HepG2 (cell line): ENCODE results near the gene MRPL48. TPM values are rescaled to one million over a fixed set of nuclear protein-coding genes. Genes with fewer than 3 reads are reported as not detected.

Experiments used
- ARNTL ChIP-seq: sonication (generic); formaldehyde crosslinking; IDR thresholded peaks from 2 replicates; pipeline ENCODE4 v1.4.0; 2020; ENCODE audit warnings: mild to moderate bottlenecking, missing genetic modification reagents
- BRCA1 ChIP-seq: sonication (generic); formaldehyde crosslinking; IDR thresholded peaks from 2 replicates; pipeline ENCODE4 v1.4.0; 2020; ENCODE audit warnings: missing genetic modification reagents
- HOXA3 ChIP-seq: sonication (generic); formaldehyde crosslinking; IDR thresholded peaks from 2 replicates; pipeline ENCODE4 v1.5.0; 2020; ENCODE audit warnings: missing genetic modification reagents
- MED8 ChIP-seq: sonication (generic); formaldehyde crosslinking; IDR thresholded peaks from 2 replicates; pipeline ENCODE4 v1.8.1; 2023; ENCODE audit warnings: mild to moderate bottlenecking, missing genetic modification reagents; ENCODE audit not compliant: insufficient replicate concordance
- MIER2 ChIP-seq: IDR thresholded peaks from 2 replicates; pipeline ENCODE4 v1.6.1; 2016; ENCODE audit warnings: missing biosample characterization, missing genetic modification reagents
- NFE2L1 ChIP-seq: sonication (generic); formaldehyde crosslinking; IDR thresholded peaks from 2 replicates; pipeline ENCODE4 v1.4.0; 2020; ENCODE audit warnings: missing genetic modification reagents, mild to moderate bottlenecking, borderline replicate concordance
- TBL1XR1 ChIP-seq: fragments of 150-350 bp; IDR thresholded peaks from 2 replicates; pipeline ENCODE4 v1.6.1; 2014; ENCODE audit warnings: borderline replicate concordance, low read length; ENCODE audit not compliant: partially characterized antibody
- YEATS2 ChIP-seq: sonication (generic); formaldehyde crosslinking; IDR thresholded peaks from 2 replicates; pipeline ENCODE4 v1.4.0; 2020; ENCODE audit warnings: missing genetic modification reagents, borderline replicate concordance
- YEATS4 ChIP-seq: sonication (generic); formaldehyde crosslinking; IDR thresholded peaks from 2 replicates; pipeline ENCODE4 v1.4.0; 2020; ENCODE audit warnings: missing genetic modification reagents, borderline replicate concordance
- ZNF567 ChIP-seq: sonication (generic); formaldehyde crosslinking; IDR thresholded peaks from 2 replicates; pipeline ENCODE4 v1.8.1; 2023; ENCODE audit warnings: mild to moderate bottlenecking, missing genetic modification reagents, borderline replicate concordance
- ZNF615 ChIP-seq: sonication (generic); formaldehyde crosslinking; IDR thresholded peaks from 2 replicates; pipeline ENCODE4 v1.5.0; 2020; ENCODE audit warnings: mild to moderate bottlenecking, missing genetic modification reagents, borderline replicate concordance
- ZNF747 ChIP-seq: sonication (generic); formaldehyde crosslinking; IDR thresholded peaks from 2 replicates; pipeline ENCODE4 v1.8.1; 2023; ENCODE audit warnings: missing genetic modification reagents, mild to moderate bottlenecking, borderline replicate concordance
- ZNF781 ChIP-seq: sonication (generic); formaldehyde crosslinking; IDR thresholded peaks from 2 replicates; pipeline ENCODE4 v1.5.1; 2020; ENCODE audit warnings: borderline replicate concordance, mild to moderate bottlenecking, missing genetic modification reagents; ENCODE audit errors: not compliant biosample characterization
- polyA plus RNA-seq, 8 experiments: library from polyadenylated mRNA; depleted of rRNA in 3 of 8; stranded (reverse) in 7 of 8; unstranded in 1 of 8; fragments of >200 nt; fragmentation: Illumina TruSeq in 4 of 8; extraction: Trizol in 4 of 8; gene quantifications; 2 replicates each; pipeline versions ENCODE4 v1.2.1 to v1.2.3, GENCODE V29; 2011 to 2016; ENCODE audit warnings: low read depth in 4 of 8, missing spikeins in 1 of 8, mixed read lengths in 1 of 8; ENCODE audit not compliant: insufficient read depth in 1 of 8
- total RNA-seq, 5 experiments: library from RNA; depleted of rRNA; stranded (reverse); fragments of >200 nt; fragmentation: Illumina TruSeq; extraction: Trizol; gene quantifications; 2 replicates each; pipeline ENCODE4 v1.2.3, GENCODE V29; 2016; ENCODE audit warnings: low read depth in 1 of 5
- TF ChIP-seq, protein P1 (sequence below): sonication (generic); formaldehyde crosslinking; conservative IDR thresholded peaks from 2 replicates; pipeline ENCODE4 v1.8.0; 2022; ENCODE audit warnings: mild to moderate bottlenecking, moderate library complexity, missing genetic modification reagents
- TF ChIP-seq, protein P2 (sequence below): sonication (generic); formaldehyde crosslinking; IDR thresholded peaks from one replicate; pipeline ENCODE4 v1.5.1; 2020; ENCODE audit warnings: mild to moderate bottlenecking, missing genetic modification reagents; ENCODE audit errors: not compliant biosample characterization
- TF ChIP-seq, protein P3 (sequence below): sonication (generic); formaldehyde crosslinking; IDR thresholded peaks from 2 replicates; pipeline ENCODE4 v1.4.0; 2020; ENCODE audit warnings: mild to moderate bottlenecking, missing genetic modification reagents

MRPL48 gene
- total and polyA plus RNA-seq, 2 of the 13 experiments (the other 11 are each of a cell fraction or from before 2014, with no cell fraction given), result 61.2 to 67.9 TPM

DNA sequence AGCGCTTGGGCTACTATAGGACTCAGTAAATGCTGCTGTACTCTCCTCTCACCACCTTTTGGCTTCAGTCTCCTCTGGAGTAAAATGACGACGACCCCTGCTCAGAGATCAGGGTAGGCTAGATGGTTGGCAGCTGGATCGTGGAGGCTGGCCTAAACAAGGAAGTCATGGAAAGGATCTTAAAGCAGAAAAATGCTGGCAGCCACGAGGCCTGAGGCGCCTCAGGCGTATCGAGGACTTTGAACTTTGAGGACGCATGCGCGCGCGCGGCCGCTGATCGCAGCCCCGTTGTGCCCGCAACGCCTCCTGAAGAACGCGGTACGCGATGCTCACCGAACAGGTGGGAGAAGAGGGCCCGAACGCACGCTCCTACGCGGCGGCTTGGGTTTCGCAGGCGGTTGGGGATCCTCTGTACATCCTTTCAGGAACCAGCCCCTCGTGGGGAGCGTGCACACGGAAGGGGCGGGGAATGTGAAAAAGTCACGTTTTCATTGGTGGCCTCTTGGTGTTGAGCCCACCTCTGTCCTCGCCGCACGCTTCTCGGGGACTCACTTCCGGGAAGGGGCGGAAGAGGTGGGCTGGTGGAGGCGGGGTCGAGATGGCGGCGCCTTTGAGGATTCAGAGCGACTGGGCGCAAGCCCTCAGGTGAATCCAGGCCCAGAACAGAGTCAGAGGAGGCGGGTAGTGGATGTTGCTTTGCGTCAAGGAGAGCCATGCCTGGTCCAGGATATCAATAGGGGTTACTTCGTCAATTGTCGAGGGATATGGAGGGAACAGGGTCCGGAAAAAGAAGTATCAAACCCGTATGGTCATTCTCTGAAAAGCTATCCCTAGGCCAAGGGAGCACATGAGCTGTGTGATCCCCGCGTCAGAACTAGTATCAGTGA is 89.0 kb downstream of the MRPL48 start, which contains the start of the genes COA4 and PAAF1 (continued):
- TF ChIP-seq TBL1XR1 (peak; percentile 13), MIER2 (no peak), YEATS4 (CRISPR knock-in tag) (peak; percentile 98), ZNF615 (no peak; the same call in 1 of the 2 replicates), ZNF781 (CRISPR knock-in tag) (peak; percentile 46), HOXA3 (CRISPR knock-in tag) (peak; percentile 79; the same call in 1 of the 2 replicates), ZNF747 (CRISPR knock-in tag) (peak; percentile 91; the same call in 1 of the 2 replicates), MED8 (CRISPR knock-in tag) (peak; percentile 75), NFE2L1 (peak; percentile 74; the same call in 1 of the 2 replicates), ZNF567 (CRISPR knock-in tag) (peak; percentile 79; the same call in 1 of the 2 replicates), ARNTL (CRISPR knock-in tag) (peak; percentile 79), BRCA1 (CRISPR knock-in tag) (no peak), YEATS2 (CRISPR knock-in tag) (peak; percentile 94)
- TF ChIP-seq, protein P1, sequence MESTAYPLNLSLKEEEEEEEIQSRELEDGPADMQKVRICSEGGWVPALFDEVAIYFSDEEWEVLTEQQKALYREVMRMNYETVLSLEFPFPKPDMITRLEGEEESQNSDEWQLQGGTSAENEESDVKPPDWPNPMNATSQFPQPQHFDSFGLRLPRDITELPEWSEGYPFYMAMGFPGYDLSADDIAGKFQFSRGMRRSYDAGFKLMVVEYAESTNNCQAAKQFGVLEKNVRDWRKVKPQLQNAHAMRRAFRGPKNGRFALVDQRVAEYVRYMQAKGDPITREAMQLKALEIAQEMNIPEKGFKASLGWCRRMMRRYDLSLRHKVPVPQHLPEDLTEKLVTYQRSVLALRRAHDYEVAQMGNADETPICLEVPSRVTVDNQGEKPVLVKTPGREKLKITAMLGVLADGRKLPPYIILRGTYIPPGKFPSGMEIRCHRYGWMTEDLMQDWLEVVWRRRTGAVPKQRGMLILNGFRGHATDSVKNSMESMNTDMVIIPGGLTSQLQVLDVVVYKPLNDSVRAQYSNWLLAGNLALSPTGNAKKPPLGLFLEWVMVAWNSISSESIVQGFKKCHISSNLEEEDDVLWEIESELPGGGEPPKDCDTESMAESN (CRISPR knock-in tag), result peak; percentile 74
- TF ChIP-seq, protein P2, sequence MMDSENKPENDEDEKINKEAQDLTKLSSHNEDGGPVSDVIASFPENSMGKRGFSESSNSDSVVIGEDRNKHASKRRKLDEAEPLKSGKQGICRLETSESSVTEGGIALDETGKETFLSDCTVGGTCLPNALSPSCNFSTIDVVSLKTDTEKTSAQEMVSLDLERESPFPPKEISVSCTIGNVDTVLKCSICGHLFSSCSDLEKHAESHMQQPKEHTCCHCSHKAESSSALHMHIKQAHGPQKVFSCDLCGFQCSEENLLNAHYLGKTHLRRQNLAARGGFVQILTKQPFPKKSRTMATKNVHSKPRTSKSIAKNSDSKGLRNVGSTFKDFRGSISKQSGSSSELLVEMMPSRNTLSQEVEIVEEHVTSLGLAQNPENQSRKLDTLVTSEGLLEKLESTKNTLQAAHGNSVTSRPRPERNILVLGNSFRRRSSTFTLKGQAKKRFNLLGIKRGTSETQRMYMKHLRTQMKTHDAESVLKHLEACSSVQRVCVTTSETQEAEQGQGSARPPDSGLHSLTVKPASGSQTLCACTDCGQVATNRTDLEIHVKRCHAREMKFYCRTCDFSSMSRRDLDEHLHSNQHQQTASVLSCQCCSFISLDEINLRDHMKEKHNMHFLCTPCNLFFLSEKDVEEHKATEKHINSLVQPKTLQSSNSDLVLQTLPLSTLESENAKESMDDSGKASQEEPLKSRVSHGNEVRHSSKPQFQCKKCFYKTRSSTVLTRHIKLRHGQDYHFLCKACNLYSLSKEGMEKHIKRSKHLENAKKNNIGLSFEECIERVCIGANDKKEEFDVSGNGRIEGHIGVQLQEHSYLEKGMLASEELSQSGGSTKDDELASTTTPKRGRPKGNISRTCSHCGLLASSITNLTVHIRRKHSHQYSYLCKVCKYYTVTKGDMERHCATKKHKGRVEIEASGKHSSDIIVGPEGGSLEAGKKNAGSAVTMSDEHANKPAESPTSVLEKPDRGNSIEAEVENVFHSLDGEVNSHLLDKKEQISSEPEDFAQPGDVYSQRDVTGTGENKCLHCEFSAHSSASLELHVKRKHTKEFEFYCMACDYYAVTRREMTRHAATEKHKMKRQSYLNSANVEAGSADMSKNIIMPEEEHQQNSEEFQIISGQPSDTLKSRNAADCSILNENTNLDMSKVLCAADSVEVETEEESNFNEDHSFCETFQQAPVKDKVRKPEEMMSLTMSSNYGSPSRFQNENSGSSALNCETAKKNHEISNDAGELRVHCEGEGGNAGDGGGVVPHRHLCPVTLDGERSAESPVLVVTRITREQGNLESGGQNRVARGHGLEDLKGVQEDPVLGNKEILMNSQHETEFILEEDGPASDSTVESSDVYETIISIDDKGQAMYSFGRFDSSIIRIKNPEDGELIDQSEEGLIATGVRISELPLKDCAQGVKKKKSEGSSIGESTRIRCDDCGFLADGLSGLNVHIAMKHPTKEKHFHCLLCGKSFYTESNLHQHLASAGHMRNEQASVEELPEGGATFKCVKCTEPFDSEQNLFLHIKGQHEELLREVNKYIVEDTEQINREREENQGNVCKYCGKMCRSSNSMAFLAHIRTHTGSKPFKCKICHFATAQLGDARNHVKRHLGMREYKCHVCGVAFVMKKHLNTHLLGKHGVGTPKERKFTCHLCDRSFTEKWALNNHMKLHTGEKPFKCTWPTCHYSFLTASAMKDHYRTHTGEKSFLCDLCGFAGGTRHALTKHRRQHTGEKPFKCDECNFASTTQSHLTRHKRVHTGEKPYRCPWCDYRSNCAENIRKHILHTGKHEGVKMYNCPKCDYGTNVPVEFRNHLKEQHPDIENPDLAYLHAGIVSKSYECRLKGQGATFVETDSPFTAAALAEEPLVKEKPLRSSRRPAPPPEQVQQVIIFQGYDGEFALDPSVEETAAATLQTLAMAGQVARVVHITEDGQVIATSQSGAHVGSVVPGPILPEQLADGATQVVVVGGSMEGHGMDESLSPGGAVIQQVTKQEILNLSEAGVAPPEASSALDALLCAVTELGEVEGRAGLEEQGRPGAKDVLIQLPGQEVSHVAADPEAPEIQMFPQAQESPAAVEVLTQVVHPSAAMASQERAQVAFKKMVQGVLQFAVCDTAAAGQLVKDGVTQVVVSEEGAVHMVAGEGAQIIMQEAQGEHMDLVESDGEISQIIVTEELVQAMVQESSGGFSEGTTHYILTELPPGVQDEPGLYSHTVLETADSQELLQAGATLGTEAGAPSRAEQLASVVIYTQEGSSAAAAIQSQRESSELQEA (CRISPR knock-in tag), result peak; percentile 89
- TF ChIP-seq, protein P3, sequence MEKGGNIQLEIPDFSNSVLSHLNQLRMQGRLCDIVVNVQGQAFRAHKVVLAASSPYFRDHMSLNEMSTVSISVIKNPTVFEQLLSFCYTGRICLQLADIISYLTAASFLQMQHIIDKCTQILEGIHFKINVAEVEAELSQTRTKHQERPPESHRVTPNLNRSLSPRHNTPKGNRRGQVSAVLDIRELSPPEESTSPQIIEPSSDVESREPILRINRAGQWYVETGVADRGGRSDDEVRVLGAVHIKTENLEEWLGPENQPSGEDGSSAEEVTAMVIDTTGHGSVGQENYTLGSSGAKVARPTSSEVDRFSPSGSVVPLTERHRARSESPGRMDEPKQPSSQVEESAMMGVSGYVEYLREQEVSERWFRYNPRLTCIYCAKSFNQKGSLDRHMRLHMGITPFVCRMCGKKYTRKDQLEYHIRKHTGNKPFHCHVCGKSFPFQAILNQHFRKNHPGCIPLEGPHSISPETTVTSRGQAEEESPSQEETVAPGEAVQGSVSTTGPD (CRISPR knock-in tag), result no peak
